GM12878 (cell line): ENCODE results near the gene IQCH.

Experiments
- HDAC6 ChIP-seq: fragments of 200-600 bp; sonication (generic); IDR thresholded peaks from one replicate; pipeline ENCODE4 v1.8.0; 2017; ENCODE audit warnings: antibody characterized with exemption; ENCODE audit not compliant: unreplicated experiment
- PML ChIP-seq: IDR thresholded peaks from 2 replicates; pipeline ENCODE4 v1.6.1; 2012; ENCODE audit warnings: low read length, inconsistent platforms
- ZNF24 ChIP-seq: fragments of 450-650 bp; IDR thresholded peaks from 2 replicates; pipeline ENCODE4 v1.6.1; 2017; ENCODE audit warnings: antibody characterized with exemption, mild to moderate bottlenecking
- ZSCAN29 ChIP-seq: fragments of 450-650 bp; IDR thresholded peaks from 2 replicates; pipeline ENCODE4 v1.6.1; 2017; ENCODE audit warnings: mild to moderate bottlenecking, moderate library complexity
- TF ChIP-seq, protein P1 (sequence below), 3 experiments: IDR thresholded peaks in 2 of 3; conservative IDR thresholded peaks in 1 of 3; 2 replicates each; pipeline ENCODE4 v1.5.1; 2011; ENCODE audit warnings: low read depth in 3 of 3, low read length in 3 of 3, mild to moderate bottlenecking in 3 of 3, control low read depth in 2 of 3, moderate library complexity in 2 of 3, inconsistent platforms in 1 of 3, mixed read lengths in 1 of 3; ENCODE audit not compliant: control insufficient read depth in 2 of 3, insufficient read depth in 1 of 3; ENCODE audit errors: extremely low read depth in 1 of 3
- TF ChIP-seq, protein P2 (sequence below): IDR thresholded peaks from 2 replicates; pipeline ENCODE4 v1.6.1; 2011; ENCODE audit warnings: low read depth, mild to moderate bottlenecking, low read length, moderate library complexity, borderline replicate concordance; ENCODE audit errors: extremely low read depth
- TF ChIP-seq, protein P3 (sequence below): IDR thresholded peaks from 2 replicates; pipeline ENCODE4 v1.6.1; 2012; ENCODE audit warnings: low read depth, low read length, improper control_type of control experiment

DNA sequence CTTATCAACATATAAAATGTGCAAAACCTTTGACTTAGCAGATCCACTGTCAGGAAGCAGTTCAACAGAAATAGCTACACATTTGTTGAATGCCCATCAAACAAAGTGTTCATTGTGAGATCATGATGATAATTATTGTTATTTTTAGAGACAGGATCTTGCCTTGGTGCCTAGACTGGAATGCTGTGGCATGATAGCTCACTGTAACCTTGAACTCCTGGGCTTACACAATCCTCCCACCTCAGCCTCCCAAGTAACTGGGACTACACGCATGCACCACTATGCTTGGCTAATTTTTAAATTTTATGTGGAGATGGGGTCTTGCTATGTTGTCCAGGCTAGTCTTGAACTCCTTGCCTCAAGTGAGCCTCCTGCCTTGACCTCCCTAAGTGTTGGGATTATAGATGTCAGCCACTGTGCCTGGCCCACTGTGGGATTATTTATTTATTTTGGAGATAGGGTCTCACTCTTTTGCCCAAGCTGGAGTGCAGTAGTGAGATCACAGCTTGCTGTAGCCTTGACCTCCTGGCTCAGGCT lies 296.7 kb downstream of the IQCH start:
- TF ChIP-seq, protein P1, sequence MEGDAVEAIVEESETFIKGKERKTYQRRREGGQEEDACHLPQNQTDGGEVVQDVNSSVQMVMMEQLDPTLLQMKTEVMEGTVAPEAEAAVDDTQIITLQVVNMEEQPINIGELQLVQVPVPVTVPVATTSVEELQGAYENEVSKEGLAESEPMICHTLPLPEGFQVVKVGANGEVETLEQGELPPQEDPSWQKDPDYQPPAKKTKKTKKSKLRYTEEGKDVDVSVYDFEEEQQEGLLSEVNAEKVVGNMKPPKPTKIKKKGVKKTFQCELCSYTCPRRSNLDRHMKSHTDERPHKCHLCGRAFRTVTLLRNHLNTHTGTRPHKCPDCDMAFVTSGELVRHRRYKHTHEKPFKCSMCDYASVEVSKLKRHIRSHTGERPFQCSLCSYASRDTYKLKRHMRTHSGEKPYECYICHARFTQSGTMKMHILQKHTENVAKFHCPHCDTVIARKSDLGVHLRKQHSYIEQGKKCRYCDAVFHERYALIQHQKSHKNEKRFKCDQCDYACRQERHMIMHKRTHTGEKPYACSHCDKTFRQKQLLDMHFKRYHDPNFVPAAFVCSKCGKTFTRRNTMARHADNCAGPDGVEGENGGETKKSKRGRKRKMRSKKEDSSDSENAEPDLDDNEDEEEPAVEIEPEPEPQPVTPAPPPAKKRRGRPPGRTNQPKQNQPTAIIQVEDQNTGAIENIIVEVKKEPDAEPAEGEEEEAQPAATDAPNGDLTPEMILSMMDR (IDR thresholded peaks at IDR 0.05 in 2 of 3, conservative IDR thresholded peaks at IDR 0.05 in 1 of 3; ENCODE audit: control insufficient read depth in 2 of 3, extremely low read depth in 1 of 3, insufficient read depth in 1 of 3, low read depth in 3 of 3, low read length in 3 of 3), result no peak
- no peak for TF ChIP-seq PML
- TF ChIP-seq, protein P2, sequence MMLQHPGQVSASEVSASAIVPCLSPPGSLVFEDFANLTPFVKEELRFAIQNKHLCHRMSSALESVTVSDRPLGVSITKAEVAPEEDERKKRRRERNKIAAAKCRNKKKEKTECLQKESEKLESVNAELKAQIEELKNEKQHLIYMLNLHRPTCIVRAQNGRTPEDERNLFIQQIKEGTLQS, result no peak
- TF ChIP-seq HDAC6, result no peak
- no peak for TF ChIP-seq ZNF24
- TF ChIP-seq, protein P3, sequence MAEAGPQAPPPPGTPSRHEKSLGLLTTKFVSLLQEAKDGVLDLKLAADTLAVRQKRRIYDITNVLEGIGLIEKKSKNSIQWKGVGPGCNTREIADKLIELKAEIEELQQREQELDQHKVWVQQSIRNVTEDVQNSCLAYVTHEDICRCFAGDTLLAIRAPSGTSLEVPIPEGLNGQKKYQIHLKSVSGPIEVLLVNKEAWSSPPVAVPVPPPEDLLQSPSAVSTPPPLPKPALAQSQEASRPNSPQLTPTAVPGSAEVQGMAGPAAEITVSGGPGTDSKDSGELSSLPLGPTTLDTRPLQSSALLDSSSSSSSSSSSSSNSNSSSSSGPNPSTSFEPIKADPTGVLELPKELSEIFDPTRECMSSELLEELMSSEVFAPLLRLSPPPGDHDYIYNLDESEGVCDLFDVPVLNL, result no peak
- no peak for TF ChIP-seq ZSCAN29
